ENCODE measurements around the gene ZBTB7B.
A peak's percentile ranks its signal among the peaks of the same experiment; 100 is the strongest.

The ZBTB7B gene

DNA sequence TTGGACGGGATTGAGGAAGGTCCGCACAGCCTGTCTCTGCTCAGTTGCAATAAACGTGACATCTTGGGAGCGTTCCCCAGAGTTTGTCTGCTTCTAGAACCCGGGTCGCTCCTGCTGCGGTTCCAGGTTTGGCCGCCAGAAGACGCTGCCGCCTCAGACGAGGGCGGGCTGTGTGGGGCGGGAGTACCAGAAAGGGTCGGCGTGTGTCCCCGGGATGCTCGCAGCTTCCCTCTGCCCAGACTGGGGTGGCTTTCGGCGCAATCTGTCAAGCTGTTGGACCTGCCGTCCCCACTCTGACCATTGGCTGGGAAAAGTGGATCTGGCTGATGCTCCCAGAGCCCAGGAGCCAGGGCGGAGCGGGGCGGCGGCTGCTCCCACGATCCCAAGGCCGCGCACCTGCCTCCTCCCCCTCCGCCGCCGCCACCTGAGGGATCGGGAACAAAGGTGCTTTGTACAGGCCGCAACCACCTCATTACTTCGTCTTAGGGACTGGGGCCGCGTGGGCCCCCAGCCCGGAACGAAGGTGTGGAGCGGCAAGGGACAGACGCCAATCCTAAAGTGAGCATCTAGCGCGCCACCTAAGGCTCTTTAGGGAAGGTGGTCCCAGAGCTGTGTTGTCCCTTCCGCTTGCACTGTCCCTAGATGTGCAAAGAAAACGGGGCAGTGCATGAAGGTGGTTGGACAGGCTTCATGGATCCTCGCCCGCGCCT lies 60.3 kb downstream of the ZBTB7B start:
- peak; percentile 97 to 99 for DNase-seq

DNA sequence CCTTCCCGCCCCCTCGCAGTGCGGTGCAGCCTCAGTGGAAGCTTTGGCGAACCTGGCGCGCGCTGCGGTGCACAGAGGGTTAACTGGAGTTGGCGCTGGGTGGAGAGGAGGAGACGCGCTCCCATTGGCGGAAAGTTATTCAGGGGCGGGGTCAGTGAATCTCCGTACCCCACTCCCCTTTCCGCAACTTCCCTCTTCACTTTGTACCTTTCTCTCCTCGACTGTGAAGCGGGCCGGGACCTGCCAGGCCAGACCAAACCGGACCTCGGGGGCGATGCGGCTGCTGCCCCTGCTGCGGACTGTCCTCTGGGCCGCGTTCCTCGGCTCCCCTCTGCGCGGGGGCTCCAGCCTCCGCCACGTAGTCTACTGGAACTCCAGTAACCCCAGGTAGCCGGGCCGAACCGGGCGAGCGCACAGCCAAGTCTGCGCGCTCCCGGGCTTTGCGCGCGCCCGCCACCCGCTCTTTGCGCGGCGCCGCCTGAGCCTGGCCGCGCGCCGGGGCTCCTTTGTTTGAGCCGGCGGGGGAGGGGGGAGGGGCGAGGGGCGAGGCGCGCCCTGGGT lies 61.0 kb downstream of the ZBTB7B start, which contains the start of gene EFNA4:
EFNA4 (plus strand) TSS at position 191 of the 561 bp plus-strand sequence; CDS start at position 275, 84 bp downstream.
- DNase-seq, result peak; percentile 92 to 99

DNA sequence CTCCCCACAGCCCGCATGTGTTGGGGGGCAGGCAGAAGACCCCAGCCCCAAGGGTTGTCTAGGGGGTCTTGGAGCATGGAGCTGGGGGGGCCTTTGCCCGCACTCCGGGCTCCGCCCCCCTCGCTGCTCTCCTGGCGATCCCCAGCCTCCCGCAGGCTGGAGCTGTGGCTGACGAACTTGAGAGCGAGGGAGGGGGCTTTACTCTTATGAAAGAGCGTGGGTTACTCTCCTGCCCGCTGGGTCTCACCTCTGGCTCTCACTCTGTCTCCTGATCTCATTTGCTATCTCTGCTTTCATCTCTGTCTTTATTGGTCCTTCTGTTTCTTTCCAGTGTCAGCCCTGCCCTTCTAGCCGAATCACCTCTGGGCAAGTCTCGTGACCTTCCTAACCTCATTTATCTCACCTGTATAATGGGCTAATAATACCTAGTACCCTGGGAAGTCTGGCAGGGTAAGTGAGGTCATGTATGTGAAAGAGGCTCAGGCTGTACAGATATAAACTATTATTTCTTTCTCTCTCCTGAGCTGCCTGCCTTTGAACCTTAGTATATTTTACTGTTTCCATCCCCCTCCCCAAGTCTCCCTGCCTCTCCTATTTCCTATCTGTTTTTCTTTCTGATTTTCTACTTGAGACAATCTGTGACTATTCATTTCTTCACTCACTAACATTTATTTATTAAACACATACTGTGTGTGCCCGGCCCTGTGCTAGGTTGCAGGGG lies 61.7 kb downstream of the ZBTB7B start:
- DNase-seq, result peak; percentile 77 to 96

DNA sequence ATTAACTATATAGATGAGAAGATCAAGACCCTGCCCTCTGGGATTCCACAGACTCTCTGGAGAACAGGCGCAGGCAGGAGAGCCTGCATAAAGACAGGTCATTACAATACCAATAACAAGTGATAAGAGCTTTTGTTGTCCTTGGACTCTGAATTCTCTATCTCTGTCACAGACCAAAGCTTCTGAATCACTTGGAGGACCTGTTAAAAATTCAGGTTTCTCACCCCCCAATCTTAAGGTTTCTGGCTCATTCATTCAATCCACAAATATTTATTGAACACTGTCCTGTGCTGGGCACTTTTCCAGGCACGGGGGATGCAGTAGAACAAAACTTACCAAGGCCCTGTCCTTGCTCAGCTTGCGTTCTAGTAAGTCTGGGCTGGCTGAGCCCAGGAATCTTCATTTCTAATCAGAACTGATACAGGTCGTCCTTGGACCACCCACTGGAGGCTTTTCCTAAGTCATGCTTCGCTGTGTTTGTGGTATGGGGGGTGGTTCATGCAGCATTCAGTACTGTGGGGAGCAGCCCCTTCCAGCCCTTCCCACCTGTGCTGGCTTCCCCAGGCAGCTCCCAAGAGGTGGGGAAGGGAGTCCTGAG lies 62.3 kb downstream of the ZBTB7B start:
- no peak for DNase-seq

DNA sequence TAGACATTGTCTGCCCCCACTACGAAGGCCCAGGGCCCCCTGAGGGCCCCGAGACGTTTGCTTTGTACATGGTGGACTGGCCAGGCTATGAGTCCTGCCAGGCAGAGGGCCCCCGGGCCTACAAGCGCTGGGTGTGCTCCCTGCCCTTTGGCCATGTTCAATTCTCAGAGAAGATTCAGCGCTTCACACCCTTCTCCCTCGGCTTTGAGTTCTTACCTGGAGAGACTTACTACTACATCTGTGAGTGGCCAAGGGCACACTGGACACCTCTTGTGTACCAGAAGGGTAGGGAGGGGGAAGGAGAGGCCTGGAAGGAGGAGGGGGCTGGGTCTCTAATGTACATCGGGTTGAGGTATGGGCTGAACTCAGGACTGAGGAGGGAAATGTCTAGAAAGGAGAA lies 64.2 kb downstream of the ZBTB7B start:
- no peak for DNase-seq
